Upper lobe of right lung (tissue), 1 donor: ENCODE measurements around the gene UBLCP1. TPM values are rescaled to one million over a fixed set of nuclear protein-coding genes. Genes with fewer than 3 reads are reported as not detected.

ENCODE experiments used
- ATAC-seq: fragments of 200-7000 bp; cut with Tn5 transposase; one replicate; pipeline ENCODE4 v1.9.1; 2020; ENCODE audit warnings: mild to moderate bottlenecking, moderate library complexity
- DNase-seq: peaks from one replicate; pipeline ENCODE4 v3.0.0-alpha.2; 2020
- H3K27ac ChIP-seq: fragments of 200-600 bp; one replicate; pipeline ENCODE4 v1.8.0; 2022
- H3K27me3 ChIP-seq: fragments of 200-600 bp; one replicate; pipeline ENCODE4 v1.8.0; 2022; ENCODE audit warnings: mild to moderate bottlenecking
- H3K36me3 ChIP-seq: fragments of 200-600 bp; one replicate; pipeline ENCODE4 v1.8.0; 2022
- H3K4me1 ChIP-seq: fragments of 200-600 bp; one replicate; pipeline ENCODE4 v1.8.0; 2022
- H3K4me3 ChIP-seq: fragments of 200-600 bp; one replicate; pipeline ENCODE4 v1.8.0; 2022; ENCODE audit warnings: mild to moderate bottlenecking
- H3K9me3 ChIP-seq: fragments of 200-600 bp; one replicate; pipeline ENCODE4 v1.8.0; 2022
- intact Hi-C: fragments of 100-400 bp; cut with DNase I; formaldehyde crosslinking; loops from one replicate; pipeline ENCODE4 v1.11.0; 2022
- total RNA-seq: library from RNA; stranded (reverse); fragmentation: NEBNext Ultra II Directional; extraction: Animal tissue kit (Norgen Biotek cat#: 25700); gene quantifications from one replicate; pipeline ENCODE4 v1.2.1, GENCODE V29; 2021
- TF ChIP-seq, protein P1 (sequence below): fragments of 200-600 bp; IDR thresholded peaks from one replicate; pipeline ENCODE4 v1.8.0; 2022; ENCODE audit warnings: antibody characterized with exemption
- donor health status: DM: no; HTN: yes; CAD: no; lungs with severe emphysema.

UBLCP1 gene
- total RNA-seq, 1 donor from 2014 or later: 25.0 TPM

GRCh38 chr5:159330131-159330800 lies 67.2 kb downstream of the UBLCP1 start, which contains the start of gene IL12B:
Gene IL12B, minus strand, starts transcription at chr5:159330487. Its CDS starts 3,705 bp downstream, at chr5:159326782.
- peaks cover 5% of the 10 kb centered on the region for H3K4me1 ChIP-seq
- ATAC-seq (no peak), DNase-seq (no peak)
- H3K9me3 ChIP-seq: no peaks in the 10 kb centered on the region
- TF ChIP-seq, protein P1, sequence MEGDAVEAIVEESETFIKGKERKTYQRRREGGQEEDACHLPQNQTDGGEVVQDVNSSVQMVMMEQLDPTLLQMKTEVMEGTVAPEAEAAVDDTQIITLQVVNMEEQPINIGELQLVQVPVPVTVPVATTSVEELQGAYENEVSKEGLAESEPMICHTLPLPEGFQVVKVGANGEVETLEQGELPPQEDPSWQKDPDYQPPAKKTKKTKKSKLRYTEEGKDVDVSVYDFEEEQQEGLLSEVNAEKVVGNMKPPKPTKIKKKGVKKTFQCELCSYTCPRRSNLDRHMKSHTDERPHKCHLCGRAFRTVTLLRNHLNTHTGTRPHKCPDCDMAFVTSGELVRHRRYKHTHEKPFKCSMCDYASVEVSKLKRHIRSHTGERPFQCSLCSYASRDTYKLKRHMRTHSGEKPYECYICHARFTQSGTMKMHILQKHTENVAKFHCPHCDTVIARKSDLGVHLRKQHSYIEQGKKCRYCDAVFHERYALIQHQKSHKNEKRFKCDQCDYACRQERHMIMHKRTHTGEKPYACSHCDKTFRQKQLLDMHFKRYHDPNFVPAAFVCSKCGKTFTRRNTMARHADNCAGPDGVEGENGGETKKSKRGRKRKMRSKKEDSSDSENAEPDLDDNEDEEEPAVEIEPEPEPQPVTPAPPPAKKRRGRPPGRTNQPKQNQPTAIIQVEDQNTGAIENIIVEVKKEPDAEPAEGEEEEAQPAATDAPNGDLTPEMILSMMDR: no peak
- peaks cover 5% of the 10 kb centered on the region for H3K27me3 ChIP-seq
- H3K27ac ChIP-seq: no peak within 1 kb of the TSS
- H3K36me3 ChIP-seq: no peaks in the 10 kb centered on the region
- intact Hi-C loops: no loop called here
- H3K4me3 ChIP-seq: peak within 1 kb of the TSS; percentile 50

DNA sequence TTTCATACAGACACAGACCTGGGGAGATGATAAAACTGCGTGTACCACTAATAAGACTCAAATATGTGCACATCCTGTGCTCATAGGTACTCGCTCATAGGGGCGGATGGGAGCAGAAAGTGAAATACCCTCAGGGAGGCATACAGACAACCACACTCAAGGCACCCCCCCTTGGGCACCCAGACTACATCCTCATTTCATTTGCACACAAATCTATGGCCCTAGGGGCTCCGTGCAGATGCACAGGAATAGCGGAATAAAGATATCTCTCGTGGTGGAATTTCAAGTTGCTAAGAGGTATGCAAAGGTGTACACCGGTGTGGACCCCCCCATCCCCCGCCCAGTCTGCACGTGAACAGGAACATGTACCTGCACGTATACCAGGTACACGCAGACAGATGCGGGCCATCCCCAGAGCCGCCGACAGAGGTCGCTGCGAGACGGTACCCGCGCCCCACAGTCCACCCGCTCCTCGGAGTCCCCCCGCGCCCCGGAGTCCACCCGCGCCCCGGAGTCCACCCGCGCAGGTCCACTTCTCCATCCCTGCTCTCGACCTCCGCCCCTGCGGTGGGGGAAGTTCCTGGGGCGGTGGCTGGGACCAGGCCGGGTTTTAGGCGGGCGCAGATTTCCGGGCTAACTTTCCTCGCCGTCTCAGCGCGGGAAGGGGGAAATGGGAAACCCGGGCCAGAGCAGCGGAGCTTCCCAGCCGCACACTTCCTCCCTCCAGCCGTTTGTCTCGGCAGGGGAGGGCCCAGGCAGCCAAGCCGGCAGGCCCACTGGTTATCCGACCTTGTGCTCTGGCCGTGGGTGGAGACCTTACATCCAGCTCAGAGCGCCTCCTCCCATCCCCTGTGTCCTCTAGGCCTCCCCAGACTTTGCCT lies 68.2 kb downstream of the UBLCP1 start:
- Histone ChIP-seq H3K27me3 (peaks cover 5% of the 10 kb centered on the region), H3K4me1 (peaks cover 5% of the 10 kb centered on the region), H3K4me3 (peak overlapping the region; percentile 50), H3K36me3 (no peaks in the 10 kb centered on the region), H3K27ac (no peak overlapping the region), H3K9me3 (no peaks in the 10 kb centered on the region)
- peak; percentile 94 for ATAC-seq
- peak; percentile 88 for DNase-seq
- TF ChIP-seq, protein P1: peak; percentile 80
- intact Hi-C loops: no loop called here

DNA sequence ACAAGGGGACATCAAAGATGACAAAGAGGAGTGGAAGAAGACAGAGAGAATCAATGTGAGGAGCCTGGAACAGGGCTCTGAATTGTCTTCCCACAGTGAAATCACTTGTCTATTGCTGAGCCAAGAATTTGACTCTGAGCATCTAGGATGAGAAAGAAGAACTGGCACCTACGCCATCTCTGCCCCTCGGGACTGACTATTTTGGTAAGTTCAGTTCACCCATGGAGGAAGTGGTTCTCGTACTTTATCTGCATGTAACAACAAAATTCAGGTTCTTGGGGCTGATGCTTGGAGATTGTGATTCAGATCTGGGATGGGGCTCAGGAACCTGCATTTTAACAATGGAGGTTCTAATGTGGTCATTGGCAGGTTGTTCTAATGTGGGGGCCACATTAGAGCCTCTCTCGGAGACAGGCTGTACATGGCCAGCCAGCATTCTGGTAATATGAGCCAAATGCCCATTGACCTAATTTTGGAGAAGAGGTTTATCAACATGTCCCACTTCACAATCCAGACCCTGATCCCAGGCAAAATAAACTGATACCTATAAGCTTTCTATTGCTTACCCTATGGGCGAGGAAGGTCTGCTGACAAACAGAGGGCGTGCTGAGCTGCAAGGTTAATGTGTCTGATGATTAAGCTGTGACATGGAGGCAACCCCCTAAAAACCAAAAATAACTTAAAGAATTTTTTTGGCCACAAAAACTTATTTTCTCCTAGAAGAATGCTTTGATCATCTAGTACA lies 69.9 kb downstream of the UBLCP1 start:
- Histone ChIP-seq H3K27me3 (no peaks in the 10 kb centered on the region), H3K4me1 (peaks cover 5% of the 10 kb centered on the region), H3K36me3 (no peaks in the 10 kb centered on the region), H3K27ac (no peak overlapping the region), H3K9me3 (no peaks in the 10 kb centered on the region), H3K4me3 (no peak overlapping the region)
- TF ChIP-seq, protein P1: no peak
- DNase-seq (no peak), ATAC-seq (no peak)
- intact Hi-C loops: no loop called here

GRCh38 chr5:159333545-159333925 lies 70.4 kb downstream of the UBLCP1 start:
- TF ChIP-seq, protein P1: no peak
- DNase-seq (no peak), ATAC-seq (no peak)
- peaks cover 5% of the 10 kb centered on the region for H3K4me1 ChIP-seq
- H3K4me3 ChIP-seq: no peak overlapping the region
- H3K9me3 ChIP-seq: no peaks in the 10 kb centered on the region
- no peaks in the 10 kb centered on the region for H3K27me3 ChIP-seq
- intact Hi-C loops: no loop called here
- H3K27ac ChIP-seq: no peak overlapping the region
- no peaks in the 10 kb centered on the region for H3K36me3 ChIP-seq

Other genes starting within 250 kb of the UBLCP1 start
- 8.9 TPM for gene EBF1, start 163.4 kb upstream of the UBLCP1 start, total RNA-seq
- 220 TPM for gene RNF145, start 53.7 kb upstream of the UBLCP1 start, total RNA-seq
- not detected for gene IL12B, start 67.2 kb downstream of the UBLCP1 start, total RNA-seq